GM21390 (cell line): Measurements from ENCODE around the gene CX3CR1.
"Not testable (repeated sequence)": the region's sequence is repeated elsewhere in the genome, so short reads cannot be mapped to it uniquely, and the experiment has no call there.

ENCODE experiments used
- ATAC-seq: cut with Tn5 transposase; IDR thresholded peaks from one replicate; pipeline ENCODE4 v1.9.1; 2021; ENCODE audit not compliant: unreplicated experiment

The CX3CR1 gene

GRCh38 chr3:39279745-39280517 is at the start of gene CX3CR1:
CX3CR1 (minus strand) TSS chr3:39280036; CDS start chr3:39266509, 13,527 bp downstream.
- ATAC-seq: no peak

GRCh38 chr3:39329493-39329892 is 49.7 kb upstream of the CX3CR1 start, which contains the start of gene CCR8:
CCR8 (plus strand) TSS chr3:39329709; CDS start chr3:39332332, 2,623 bp downstream.
- ATAC-seq: no peak

GRCh38 chr3:39327746-39328349 is 48.0 kb upstream of the CX3CR1 start:
- ATAC-seq: peak; percentile 59

- peak; percentile 7 for ATAC-seq
These were observed 47.4 kb upstream of the CX3CR1 start for GRCh38 chr3:39327053-39327745.

GRCh38 chr3:39325236-39325635 is 45.4 kb upstream of the CX3CR1 start:
- ATAC-seq: no peak

GRCh38 chr3:39323494-39323893 is 43.7 kb upstream of the CX3CR1 start:
- no peak for ATAC-seq

- no peak for ATAC-seq
These were observed 43.1 kb upstream of the CX3CR1 start for GRCh38 chr3:39322936-39323335.

GRCh38 chr3:39322209-39322715 is 42.4 kb upstream of the CX3CR1 start:
- not testable (repeated sequence) for ATAC-seq

- ATAC-seq: not testable (repeated sequence)
These were observed 41.7 kb upstream of the CX3CR1 start for GRCh38 chr3:39321574-39321983.

GRCh38 chr3:39319249-39319648 is 39.4 kb upstream of the CX3CR1 start:
- ATAC-seq: no peak

GRCh38 chr3:39318301-39318700 is 38.5 kb upstream of the CX3CR1 start:
- ATAC-seq: no peak

- ATAC-seq: no peak
These were observed 37.8 kb upstream of the CX3CR1 start for GRCh38 chr3:39317571-39318169.

- no peak for ATAC-seq
These were observed 35.6 kb upstream of the CX3CR1 start for GRCh38 chr3:39315420-39315819.

GRCh38 chr3:39313289-39313688 is 33.5 kb upstream of the CX3CR1 start:
- ATAC-seq: no peak

- no peak for ATAC-seq
These were observed 22.3 kb upstream of the CX3CR1 start for GRCh38 chr3:39302178-39302577.

GRCh38 chr3:39299279-39299678 is 19.4 kb upstream of the CX3CR1 start:
- ATAC-seq: no peak

- no peak for ATAC-seq
These were observed 16.6 kb upstream of the CX3CR1 start for GRCh38 chr3:39296197-39297077.

- ATAC-seq: peak; percentile 87
These were observed 15.4 kb upstream of the CX3CR1 start for GRCh38 chr3:39295184-39295775.

- no peak for ATAC-seq
These were observed 14.8 kb upstream of the CX3CR1 start for GRCh38 chr3:39294446-39295183.
